ENCODE measurements around the gene TNRC6A. TPM values are rescaled to one million over a fixed set of nuclear protein-coding genes. Genes with fewer than 3 reads are reported as not detected.

The TNRC6A gene
- total and polyA plus RNA-seq, 2 experiments from 2014 or later = 93.1 to 124 TPM

GRCh38 chr16:24801761-24802302 lies 72.4 kb downstream of the TNRC6A start (continued):
- TF ChIP-seq CREB1 (CRISPR knock-in tag; IDR thresholded peaks at IDR 0.05; ENCODE audit: low read depth) = no peak
- TF ChIP-seq REST (IDR thresholded peaks at IDR 0.05; ENCODE audit: unreplicated experiment) = no peak
- no peak for TF ChIP-seq EZH2 (IDR thresholded peaks at IDR 0.05; ENCODE audit: low read depth, unreplicated experiment)

- H3K4me3 Mint-ChIP-seq = no peak overlapping the region
- H3K9me3 Mint-ChIP-seq = no peaks in the 10 kb centered on the region
- Histone ChIP-seq H4K20me1 (replicated peaks; ENCODE audit: insufficient read depth) (peaks cover 23% of the 10 kb centered on the region), H3F3A (replicated peaks; ENCODE audit: low read depth) (peaks cover 25% of the 10 kb centered on the region), H3K79me2 (replicated peaks; ENCODE audit: insufficient read depth) (peaks cover 18% of the 10 kb centered on the region), H3K27ac (ENCODE audit: low read depth) (no peak overlapping the region), H3K9me2 (ENCODE audit: insufficient read depth) (no peaks in the 10 kb centered on the region), H2AFZ (no peak overlapping the region), H3K36me3 (ENCODE audit: insufficient read depth) (peaks cover 96% of the 10 kb centered on the region), H3K4me2 (no peak overlapping the region), H3K27me3 (ENCODE audit: insufficient read depth) (no peaks in the 10 kb centered on the region), H3K4me3 (no peak overlapping the region), H3K4me1 (ENCODE audit: insufficient read depth) (no peaks in the 10 kb centered on the region)
- ATAC-seq (no peak), DNase-seq (ENCODE audit: low spot score) (no peak)
- no peak for TF ChIP-seq ETS1 (IDR thresholded peaks at IDR 0.05)
- H3K36me3 Mint-ChIP-seq (ENCODE audit: low read depth) = peaks cover 97% of the 10 kb centered on the region
- H3K4me1 Mint-ChIP-seq = no peaks in the 10 kb centered on the region
- H3K27me3 Mint-ChIP-seq (ENCODE audit: insufficient read depth, low read depth, poor library complexity) = peaks cover 4% of the 10 kb centered on the region
- H3K27ac Mint-ChIP-seq = no peak overlapping the region
Measured at GRCh38 chr16:24805484-24805883, 76.0 kb downstream of the TNRC6A start.

GRCh38 chr16:24807301-24807700 lies 77.8 kb downstream of the TNRC6A start:
- Mint-ChIP-seq H3K4me3 (no peak overlapping the region), H3K27ac (no peak overlapping the region), H3K4me1 (no peaks in the 10 kb centered on the region), H3K36me3 (ENCODE audit: low read depth) (peaks cover 97% of the 10 kb centered on the region), H3K9me3 (no peaks in the 10 kb centered on the region), H3K27me3 (ENCODE audit: insufficient read depth, low read depth, poor library complexity) (peaks cover 4% of the 10 kb centered on the region)
- Histone ChIP-seq H3K27me3 (ENCODE audit: insufficient read depth) (no peaks in the 10 kb centered on the region), H3K9me2 (ENCODE audit: insufficient read depth) (no peaks in the 10 kb centered on the region), H2AFZ (no peak overlapping the region), H3K79me2 (replicated peaks; ENCODE audit: insufficient read depth) (peaks cover 14% of the 10 kb centered on the region; the same call in 1 of the 2 replicates), H3K36me3 (ENCODE audit: insufficient read depth) (peaks cover 93% of the 10 kb centered on the region), H3K4me3 (no peak overlapping the region), H3K4me1 (ENCODE audit: insufficient read depth) (no peaks in the 10 kb centered on the region), H4K20me1 (replicated peaks; ENCODE audit: insufficient read depth) (peaks cover 17% of the 10 kb centered on the region), H3K27ac (ENCODE audit: low read depth) (no peak overlapping the region), H3F3A (replicated peaks; ENCODE audit: low read depth) (peaks cover 23% of the 10 kb centered on the region), H3K4me2 (no peak overlapping the region)
- DNase-seq (ENCODE audit: low spot score) (no peak), ATAC-seq (no peak)
- no peak for TF ChIP-seq CTCF (conservative IDR thresholded peaks at IDR 0.05; ENCODE audit: low read depth in 2 of 2)
- no peak for TF ChIP-seq ZNF114 (CRISPR knock-in tag; IDR thresholded peaks at IDR 0.05)
- no peak for TF ChIP-seq REST (IDR thresholded peaks at IDR 0.05; ENCODE audit: unreplicated experiment)
- no peak for TF ChIP-seq POLR2AphosphoS5 (IDR thresholded peaks at IDR 0.05; ENCODE audit: low read depth)
- no peak for TF ChIP-seq JUNB (IDR thresholded peaks at IDR 0.05; ENCODE audit: unreplicated experiment)
- no peak for TF ChIP-seq CREB1 (CRISPR knock-in tag; IDR thresholded peaks at IDR 0.05; ENCODE audit: low read depth)
